Epidermal melanocyte (primary cell): ENCODE data around the gene PRODH.
"Not testable (repeated sequence)": the region's sequence is repeated elsewhere in the genome, so short reads cannot be mapped to it uniquely, and the experiment has no call there.

ENCODE experiments used
- DNase-seq: peaks from one replicate; pipeline ENCODE4 v3.0.0; 2011; ENCODE audit warnings: low spot score; ENCODE audit not compliant: insufficient read length

Gene PRODH

DNA sequence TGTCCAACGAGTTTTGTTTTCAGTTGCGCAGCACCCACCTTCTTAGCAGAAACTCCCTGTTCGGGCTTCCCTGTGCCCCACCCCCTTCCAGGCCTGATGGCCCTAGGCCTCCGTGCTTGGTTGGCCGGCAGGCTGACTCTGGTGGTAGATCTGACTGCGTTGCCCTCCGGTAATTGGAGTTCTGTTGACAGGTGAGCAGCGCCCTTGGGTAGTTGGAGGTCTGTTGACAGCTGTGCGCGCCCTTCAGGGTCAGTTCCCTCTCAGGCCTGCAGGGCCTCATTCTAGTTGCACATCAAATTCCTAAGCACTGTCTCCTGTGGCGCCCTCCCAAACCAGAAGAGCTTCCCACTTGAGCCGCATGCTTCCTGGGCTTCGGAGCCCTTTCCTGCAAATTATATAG lies 29.2 kb downstream of the PRODH start:
- DNase-seq = no peak

DNA sequence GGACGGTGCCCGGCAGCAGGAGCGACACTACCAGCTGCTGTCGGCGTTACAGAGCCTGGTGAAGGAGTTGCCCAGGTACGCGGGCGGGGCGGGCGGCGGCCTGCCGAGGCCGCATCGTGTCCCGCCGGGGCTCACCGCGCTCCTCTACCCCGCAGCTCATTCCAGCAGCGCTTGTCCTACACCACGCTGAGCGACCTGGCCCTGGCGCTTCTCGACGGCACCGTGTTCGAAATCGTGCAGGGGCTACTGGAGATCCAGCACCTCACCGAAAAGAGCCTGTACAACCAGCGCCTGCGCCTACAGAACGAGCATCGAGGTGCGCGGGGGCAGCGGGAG lies 29.7 kb downstream of the PRODH start:
- DNase-seq = not testable (repeated sequence)

DNA sequence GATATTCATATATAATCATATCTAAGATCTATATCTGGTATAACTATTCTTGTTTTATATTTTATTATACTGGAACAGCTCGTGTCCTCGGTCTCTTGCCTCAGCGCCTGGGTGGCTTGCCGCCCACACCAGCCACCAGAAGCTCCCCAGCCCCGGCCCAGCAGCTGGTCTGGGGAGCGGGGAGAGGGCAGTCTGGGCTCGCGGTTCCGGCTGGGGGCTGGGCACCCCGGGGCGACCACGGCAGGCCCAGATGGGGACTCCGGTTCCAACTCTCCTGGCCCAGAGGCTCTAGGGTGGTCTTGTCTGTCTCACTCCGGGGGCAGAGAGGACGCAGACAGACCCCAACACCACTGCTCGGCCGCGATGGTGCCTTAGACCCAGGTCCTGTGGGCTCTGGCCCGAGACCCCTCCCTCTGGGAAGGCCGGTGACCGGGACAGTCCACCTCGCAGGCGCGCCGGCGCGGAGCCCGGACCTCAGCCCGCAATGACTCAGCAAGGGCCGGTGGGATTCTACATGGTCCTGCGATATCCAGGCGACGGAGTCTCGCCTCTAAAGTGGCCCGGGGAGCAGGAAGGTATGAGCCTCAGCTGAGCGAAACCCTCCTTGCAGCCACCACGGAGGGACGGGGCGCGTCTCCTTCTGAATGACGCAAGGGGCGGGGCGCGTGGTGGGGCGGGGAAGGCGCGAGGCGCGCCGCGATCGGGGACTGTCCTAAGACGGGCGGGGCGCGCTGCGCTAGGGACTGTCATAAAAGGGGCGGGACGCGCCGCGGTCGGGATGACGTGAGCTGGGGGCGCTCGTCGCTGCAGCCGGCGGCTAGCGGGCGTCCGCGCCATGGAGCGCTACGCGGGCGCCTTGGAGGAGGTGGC lies 30.3 kb downstream of the PRODH start, which contains the start of gene DGCR6:
DGCR6 (plus strand) TSS at position 781 of the 870 bp plus-strand sequence; CDS start at position 836, 55 bp downstream.
- DNase-seq = no peak

DNA sequence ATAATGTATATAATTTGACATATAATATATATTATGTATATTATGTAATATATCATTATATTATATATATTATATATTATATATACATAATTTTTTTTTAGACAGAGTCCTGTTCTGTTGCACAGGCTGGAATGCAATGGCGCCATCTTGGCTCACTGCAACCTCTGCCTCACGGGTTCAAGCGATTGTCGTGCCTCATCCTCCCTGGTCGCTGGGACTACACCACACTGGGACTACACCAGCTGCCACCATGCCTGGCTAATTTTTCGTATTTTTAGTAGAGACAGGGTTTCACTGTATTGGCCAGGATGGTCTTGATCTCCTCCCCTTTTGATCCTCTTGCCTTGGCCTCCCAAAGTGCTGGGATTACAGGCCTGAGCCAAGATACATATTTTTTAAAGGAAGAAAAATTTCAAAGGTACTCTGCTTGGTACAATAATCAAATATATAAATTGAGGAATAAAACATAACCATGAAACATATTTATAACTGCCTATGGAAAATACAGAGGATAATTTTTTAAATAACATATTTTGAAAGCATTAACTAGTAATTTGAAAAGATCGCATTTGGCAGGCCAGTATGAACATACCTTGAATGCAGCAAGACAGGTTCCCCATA lies 39.9 kb downstream of the PRODH start:
- DNase-seq = not testable (repeated sequence)

DNA sequence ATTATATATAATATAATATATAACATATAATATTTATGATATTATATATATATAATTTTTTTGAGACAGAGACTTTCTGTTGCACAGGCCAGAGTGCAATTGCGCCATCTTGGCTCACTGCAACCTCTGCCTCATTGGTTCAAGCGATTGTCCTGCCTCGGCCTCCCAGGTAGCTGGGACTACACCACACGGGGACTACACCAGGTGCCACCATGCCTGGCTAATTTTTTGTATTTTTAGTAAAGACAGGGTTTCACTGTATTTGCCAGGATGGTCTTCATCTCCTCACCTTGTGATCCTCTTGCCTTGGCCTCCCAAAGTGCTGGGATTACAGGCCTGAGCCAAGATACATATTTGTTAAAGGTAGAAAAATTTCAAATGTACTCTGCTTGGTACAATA lies 42.3 kb downstream of the PRODH start:
- not testable (repeated sequence) for DNase-seq

DNA sequence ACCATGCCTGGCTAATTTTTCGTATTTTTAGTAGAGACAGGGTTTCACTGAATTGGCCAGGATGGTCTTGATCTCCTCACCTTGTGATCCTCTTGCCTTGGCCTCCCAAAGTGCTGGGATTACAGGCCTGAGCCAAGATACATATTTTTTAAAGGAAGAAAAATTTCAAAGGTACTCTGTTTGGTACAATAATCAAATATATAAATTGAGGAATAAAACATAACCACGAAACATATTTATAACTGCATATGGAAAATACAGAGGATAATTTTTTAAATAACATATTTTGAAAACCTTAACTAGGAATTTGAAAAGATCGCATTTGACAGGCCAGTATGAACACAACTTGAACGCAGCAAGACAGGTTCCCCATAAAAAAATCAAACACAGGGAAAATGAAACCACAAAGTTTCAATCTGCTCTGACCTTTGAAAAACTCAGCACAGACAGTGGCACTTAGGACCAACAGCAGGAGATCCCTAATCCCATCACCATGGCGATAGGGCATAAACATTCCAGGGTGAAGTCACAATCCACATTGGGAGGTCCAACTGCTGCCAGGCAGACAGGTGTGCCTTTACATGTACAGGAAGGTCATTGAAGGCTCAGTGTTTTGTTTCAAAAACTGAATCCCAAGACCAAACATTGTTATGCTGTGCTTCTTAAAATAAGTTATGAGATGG lies 45.4 kb downstream of the PRODH start:
- DNase-seq = not testable (repeated sequence)

DNA sequence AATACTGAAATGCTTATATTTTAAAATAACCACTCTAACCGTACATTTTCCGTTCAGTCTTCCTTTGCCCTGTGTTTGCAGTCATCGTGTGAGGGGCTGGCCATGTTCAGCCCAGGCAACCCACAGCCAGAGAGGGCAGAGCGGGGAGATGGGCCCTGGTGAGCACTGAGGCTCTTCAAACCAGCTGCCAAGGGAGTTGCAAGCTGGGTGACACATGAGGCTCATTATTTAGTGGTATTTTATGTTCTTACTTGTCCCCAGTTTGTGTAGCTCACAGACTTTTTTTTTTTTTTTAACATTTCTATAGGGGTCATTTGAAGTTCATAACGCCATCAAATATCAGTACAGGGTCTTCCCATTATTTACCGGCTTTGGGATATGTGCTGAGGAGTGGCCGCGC lies 48.0 kb downstream of the PRODH start:
- DNase-seq = no peak

DNA sequence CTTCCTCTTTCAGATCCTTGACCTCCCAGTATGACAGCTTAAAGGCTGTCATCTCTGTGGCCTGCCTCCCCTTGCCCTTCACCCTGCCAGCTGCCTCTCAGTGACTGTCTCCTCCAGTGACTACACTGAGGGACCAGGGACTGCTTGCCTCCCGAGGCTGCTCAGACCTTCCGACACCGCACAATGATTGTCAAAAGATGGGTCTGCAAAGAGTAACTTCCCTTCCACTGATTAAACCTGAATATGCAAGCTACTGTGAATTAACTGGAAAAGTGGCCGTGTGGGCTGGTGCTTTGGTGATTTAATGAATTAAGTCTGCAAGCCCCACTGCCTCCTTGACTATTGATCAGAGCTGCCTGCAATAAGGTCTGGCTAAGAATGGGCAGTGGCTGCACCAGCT lies 51.6 kb downstream of the PRODH start:
- DNase-seq = not testable (repeated sequence)

DNA sequence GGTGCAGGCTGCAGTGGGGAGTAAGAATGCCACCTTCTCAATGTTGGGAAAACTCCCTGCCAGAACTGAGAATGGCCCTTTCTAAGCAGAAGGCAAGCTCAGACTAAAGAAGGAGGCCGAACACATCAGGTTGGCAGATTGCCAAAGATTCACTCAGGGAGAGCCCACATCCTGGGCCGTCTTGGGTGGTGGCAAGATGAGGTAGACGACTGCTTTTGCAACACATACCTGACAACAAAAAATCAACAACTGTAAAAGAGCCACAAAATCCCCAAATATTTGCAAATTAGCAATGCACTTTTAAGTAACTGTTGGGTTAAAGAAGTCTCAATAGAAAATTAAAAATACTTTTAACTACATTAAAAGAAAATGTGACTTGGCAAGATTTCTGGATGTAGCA lies 54.8 kb downstream of the PRODH start:
- DNase-seq = not testable (repeated sequence)
